Vagina (tissue), 2 donors: ENCODE results near the gene MFSD6. TPM values are rescaled to one million over a fixed set of nuclear protein-coding genes. Genes with fewer than 3 reads are reported as not detected.

Source experiments
- DNase-seq, 2 donors: peaks; one replicate each; pipeline ENCODE4 v3.0.0-alpha.2; 2017; ENCODE audit errors: extremely low spot score in 2 of 2
- H3K27ac ChIP-seq: fragments of 200-600 bp; sonication (generic); one replicate; pipeline ENCODE4 v1.5.1; 2019
- H3K27me3 ChIP-seq: fragments of 200-600 bp; sonication (generic); one replicate; pipeline ENCODE4 v1.5.1; 2019
- H3K36me3 ChIP-seq, 2 donors: fragments of 200-600 bp; sonication (generic); one replicate each; pipeline ENCODE4 v1.5.1; 2017 to 2019
- H3K4me1 ChIP-seq: fragments of 200-600 bp; sonication (generic); one replicate; pipeline ENCODE4 v1.5.1; 2019
- H3K4me3 ChIP-seq, 2 donors: fragments of 200-600 bp; sonication (generic); 1 replicate in 1 of 2; 2 replicates in 1 of 2; pipeline ENCODE4 v1.5.1; 2016 to 2019
- H3K9me3 ChIP-seq: fragments of 200-600 bp; sonication (generic); one replicate; pipeline ENCODE4 v1.5.1; 2019
- POLR2A ChIP-seq, 2 donors: fragments of 450-650 bp; IDR thresholded peaks; one replicate each; pipeline ENCODE4 v1.6.1; 2017; ENCODE audit warnings: antibody characterized with exemption in 2 of 2, mild to moderate bottlenecking in 2 of 2, moderate library complexity in 2 of 2
- POLR2AphosphoS5 ChIP-seq, 2 donors: sonication (generic); formaldehyde crosslinking; IDR thresholded peaks; one replicate each; pipeline ENCODE4 v1.9.0; 2017; ENCODE audit warnings: antibody characterized with exemption in 2 of 2, mild to moderate bottlenecking in 2 of 2, low read depth in 1 of 2; ENCODE audit not compliant: insufficient read depth in 1 of 2
- intact Hi-C: fragments of 100-400 bp; cut with DNase I; formaldehyde crosslinking; loops from one replicate; pipeline ENCODE4 v1.15.1; 2023
- total RNA-seq: library from RNA; depleted of rRNA; stranded (reverse); fragments of >200 nt; gene quantifications from one replicate; pipeline ENCODE4 v1.2.3, GENCODE V29; 2016
- TF ChIP-seq, protein P1 (sequence below), 3 experiments: fragments of 450-650 bp in 2 of 3; fragments of 200-600 bp in 1 of 3; sonication (generic) in 1 of 3; IDR thresholded peaks; one replicate each; pipeline ENCODE4 v1.5.1; 2017 to 2019; ENCODE audit warnings: antibody characterized with exemption in 3 of 3, mild to moderate bottlenecking in 2 of 3, moderate library complexity in 2 of 3

Gene MFSD6
- total RNA-seq, 1 donor from 2014 or later: 84.7 TPM

DNA sequence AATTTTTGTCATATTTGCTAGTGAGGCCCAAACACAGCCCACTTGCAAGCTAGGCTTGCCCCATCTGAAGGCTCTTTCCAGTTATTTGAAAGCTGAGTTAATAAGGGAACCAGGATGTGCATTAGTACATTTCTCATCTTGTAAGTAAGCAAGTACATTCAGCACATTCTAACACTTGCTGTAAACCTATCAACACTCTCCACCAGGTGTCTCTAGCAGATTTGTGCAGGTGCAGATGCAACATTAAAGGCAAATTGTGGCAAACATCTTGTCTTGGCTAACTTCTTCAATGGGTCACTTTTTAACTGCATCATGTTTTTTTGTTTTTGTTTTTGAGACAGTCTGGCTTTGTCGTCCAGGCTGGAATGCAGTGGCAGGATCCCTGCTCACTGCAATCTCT lies 25.3 kb upstream of the MFSD6 start:
- H3K27ac ChIP-seq: no peak overlapping the region
- TF ChIP-seq, protein P1, sequence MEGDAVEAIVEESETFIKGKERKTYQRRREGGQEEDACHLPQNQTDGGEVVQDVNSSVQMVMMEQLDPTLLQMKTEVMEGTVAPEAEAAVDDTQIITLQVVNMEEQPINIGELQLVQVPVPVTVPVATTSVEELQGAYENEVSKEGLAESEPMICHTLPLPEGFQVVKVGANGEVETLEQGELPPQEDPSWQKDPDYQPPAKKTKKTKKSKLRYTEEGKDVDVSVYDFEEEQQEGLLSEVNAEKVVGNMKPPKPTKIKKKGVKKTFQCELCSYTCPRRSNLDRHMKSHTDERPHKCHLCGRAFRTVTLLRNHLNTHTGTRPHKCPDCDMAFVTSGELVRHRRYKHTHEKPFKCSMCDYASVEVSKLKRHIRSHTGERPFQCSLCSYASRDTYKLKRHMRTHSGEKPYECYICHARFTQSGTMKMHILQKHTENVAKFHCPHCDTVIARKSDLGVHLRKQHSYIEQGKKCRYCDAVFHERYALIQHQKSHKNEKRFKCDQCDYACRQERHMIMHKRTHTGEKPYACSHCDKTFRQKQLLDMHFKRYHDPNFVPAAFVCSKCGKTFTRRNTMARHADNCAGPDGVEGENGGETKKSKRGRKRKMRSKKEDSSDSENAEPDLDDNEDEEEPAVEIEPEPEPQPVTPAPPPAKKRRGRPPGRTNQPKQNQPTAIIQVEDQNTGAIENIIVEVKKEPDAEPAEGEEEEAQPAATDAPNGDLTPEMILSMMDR (IDR thresholded peaks at IDR 0.05): peak; percentile 36 to 51 (median 50)
- TF ChIP-seq POLR2AphosphoS5 (IDR thresholded peaks at IDR 0.05; ENCODE audit: insufficient read depth in 1 of 2, low read depth in 1 of 2): no peak
- intact Hi-C loops: loop anchor here (5.0 kb wide), 1 partner anchor 419 kb away; no protein-coding TSS in a partner anchor
- H3K27me3 ChIP-seq: no peaks in the 10 kb centered on the region
- no peaks in the 10 kb centered on the region for H3K4me1 ChIP-seq
- H3K9me3 ChIP-seq: no peaks in the 10 kb centered on the region
- H3K36me3 ChIP-seq: no peaks in the 10 kb centered on the region
- H3K4me3 ChIP-seq: no peak overlapping the region
- DNase-seq: no peak

DNA sequence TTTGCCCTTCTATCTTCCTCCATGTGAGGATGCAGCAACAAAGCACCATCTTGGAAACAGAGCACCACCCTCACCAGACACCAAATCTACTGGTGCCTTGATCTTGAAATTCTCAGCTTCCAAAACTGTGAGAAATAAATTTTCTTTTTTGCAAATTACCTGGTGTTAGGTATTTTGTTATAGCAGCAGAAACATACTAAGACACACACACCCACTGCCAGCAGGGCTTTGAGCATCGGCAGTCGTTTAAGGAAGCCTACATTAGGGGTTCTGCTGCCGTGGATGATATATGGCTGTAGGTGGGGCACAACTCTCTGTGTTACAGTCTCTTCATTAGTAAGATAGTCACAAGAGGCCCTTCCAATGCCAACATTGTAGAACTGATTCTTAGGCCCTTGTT lies 20.7 kb upstream of the MFSD6 start:
- H3K27ac ChIP-seq: no peak overlapping the region
- H3K4me1 ChIP-seq: no peaks in the 10 kb centered on the region
- H3K36me3 ChIP-seq: no peaks in the 10 kb centered on the region
- intact Hi-C loops: no loop called here
- H3K9me3 ChIP-seq: no peaks in the 10 kb centered on the region
- no peak overlapping the region for H3K4me3 ChIP-seq
- no peak for TF ChIP-seq POLR2AphosphoS5 (IDR thresholded peaks at IDR 0.05; ENCODE audit: insufficient read depth in 1 of 2, low read depth in 1 of 2)
- TF ChIP-seq POLR2A (IDR thresholded peaks at IDR 0.05): no peak
- TF ChIP-seq, protein P1 (IDR thresholded peaks at IDR 0.05): no peak
- H3K27me3 ChIP-seq: no peaks in the 10 kb centered on the region
- no peak for DNase-seq

DNA sequence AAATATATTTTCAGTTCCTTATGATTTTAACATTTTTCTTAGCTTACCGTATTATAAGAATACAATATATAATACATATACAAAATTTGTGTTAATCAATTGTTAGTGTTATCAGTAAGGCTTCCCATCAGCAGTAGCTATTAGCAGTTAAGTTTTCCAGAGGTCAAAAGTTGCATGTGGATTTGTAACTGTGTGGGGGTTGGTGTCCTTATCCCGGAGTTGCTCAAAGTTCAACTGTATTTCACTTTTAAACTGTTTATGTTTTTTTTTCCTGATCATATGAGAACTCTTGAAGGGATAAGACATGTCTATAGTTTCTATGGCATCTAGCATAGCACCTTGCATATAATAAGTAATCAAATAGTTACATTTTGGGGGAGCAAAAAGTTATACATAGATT lies 11.9 kb upstream of the MFSD6 start:
- no peak overlapping the region for H3K27ac ChIP-seq
- no peaks in the 10 kb centered on the region for H3K9me3 ChIP-seq
- intact Hi-C loops: no loop called here
- TF ChIP-seq POLR2A (IDR thresholded peaks at IDR 0.05) (no peak), POLR2AphosphoS5 (IDR thresholded peaks at IDR 0.05; ENCODE audit: insufficient read depth in 1 of 2, low read depth in 1 of 2) (no peak)
- TF ChIP-seq, protein P1 (IDR thresholded peaks at IDR 0.05): no peak
- H3K27me3 ChIP-seq: no peaks in the 10 kb centered on the region
- no peaks in the 10 kb centered on the region for H3K36me3 ChIP-seq
- H3K4me1 ChIP-seq: no peaks in the 10 kb centered on the region
- no peak for DNase-seq
- H3K4me3 ChIP-seq: no peak overlapping the region

DNA sequence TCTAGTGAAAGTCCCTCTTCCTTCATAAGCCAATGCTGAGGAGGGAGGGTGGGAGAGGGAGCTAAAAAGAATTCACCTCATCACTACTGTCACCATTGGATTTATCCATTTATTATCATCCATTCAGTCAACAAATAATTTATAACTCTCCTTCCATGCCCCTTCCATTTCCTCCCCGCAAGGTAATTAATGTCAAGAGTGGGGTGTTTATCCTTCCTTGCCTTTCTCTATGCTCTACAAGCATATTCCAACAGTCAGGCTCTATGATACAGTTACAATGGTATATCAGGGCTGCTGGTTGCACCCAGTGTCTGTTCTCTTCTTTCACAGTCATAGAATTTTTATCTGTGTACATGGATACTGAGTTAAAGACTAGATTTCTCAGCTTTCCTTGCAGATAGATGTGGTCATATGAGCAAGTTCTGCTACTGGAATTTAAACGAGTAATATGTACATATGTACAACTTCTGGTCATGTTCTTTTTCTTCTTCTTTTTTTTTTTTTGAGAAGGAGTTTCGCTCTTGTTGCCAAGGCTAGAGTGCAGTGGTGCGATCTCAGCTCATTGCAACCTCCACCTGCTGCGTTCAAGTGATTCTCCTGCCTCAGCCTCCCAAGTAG lies 5.1 kb upstream of the MFSD6 start:
- TF ChIP-seq POLR2A (IDR thresholded peaks at IDR 0.05): no peak
- TF ChIP-seq, protein P1 (IDR thresholded peaks at IDR 0.05): no peak
- no peak for TF ChIP-seq POLR2AphosphoS5 (IDR thresholded peaks at IDR 0.05; ENCODE audit: insufficient read depth in 1 of 2, low read depth in 1 of 2)
- no peak for DNase-seq
- Histone ChIP-seq H3K27ac (no peak overlapping the region), H3K4me3 (no peak overlapping the region), H3K27me3 (no peaks in the 10 kb centered on the region), H3K4me1 (peaks cover 4% of the 10 kb centered on the region), H3K9me3 (no peaks in the 10 kb centered on the region), H3K36me3 (no peaks in the 10 kb centered on the region)
- intact Hi-C loops: no loop called here

DNA sequence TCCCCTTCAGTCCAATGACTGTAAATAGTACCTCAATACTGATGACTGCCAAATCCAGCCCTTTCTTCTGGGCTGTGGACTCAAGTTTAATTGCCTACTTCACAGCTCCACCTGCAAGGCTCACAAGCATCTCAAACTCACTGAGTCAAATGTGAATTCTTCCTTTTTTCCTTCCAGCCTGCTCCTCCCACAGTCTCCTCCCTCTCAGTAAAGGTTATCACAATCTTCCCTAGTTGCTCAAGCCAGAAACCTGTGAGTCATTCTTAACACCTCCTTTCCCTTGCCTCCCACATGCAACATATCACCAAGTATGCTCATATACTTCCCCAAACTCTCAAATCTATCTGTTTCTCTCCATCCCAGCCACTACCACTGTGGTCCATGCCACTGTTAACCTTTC lies 3.7 kb upstream of the MFSD6 start:
- Histone ChIP-seq H3K27ac (no peak overlapping the region), H3K4me3 (no peak overlapping the region), H3K4me1 (peaks cover 11% of the 10 kb centered on the region), H3K36me3 (no peaks in the 10 kb centered on the region), H3K9me3 (no peaks in the 10 kb centered on the region), H3K27me3 (no peaks in the 10 kb centered on the region)
- TF ChIP-seq, protein P1 (IDR thresholded peaks at IDR 0.05): no peak
- no peak for TF ChIP-seq POLR2AphosphoS5 (IDR thresholded peaks at IDR 0.05; ENCODE audit: insufficient read depth in 1 of 2, low read depth in 1 of 2)
- TF ChIP-seq POLR2A (IDR thresholded peaks at IDR 0.05): no peak
- intact Hi-C loops: no loop called here
- DNase-seq: no peak
